GM12874 (cell line): ENCODE results near the gene TSPO.

Source experiments
- TF ChIP-seq, protein P1 (sequence below): IDR thresholded peaks from 2 replicates; pipeline ENCODE4 v1.5.1; 2011; ENCODE audit warnings: low read depth, mild to moderate bottlenecking, control low read depth, low read length, moderate library complexity; ENCODE audit not compliant: insufficient read depth

The TSPO gene

GRCh38 chr22:43173566-43173965 lies 22.2 kb downstream of the TSPO start:
- TF ChIP-seq, protein P1, sequence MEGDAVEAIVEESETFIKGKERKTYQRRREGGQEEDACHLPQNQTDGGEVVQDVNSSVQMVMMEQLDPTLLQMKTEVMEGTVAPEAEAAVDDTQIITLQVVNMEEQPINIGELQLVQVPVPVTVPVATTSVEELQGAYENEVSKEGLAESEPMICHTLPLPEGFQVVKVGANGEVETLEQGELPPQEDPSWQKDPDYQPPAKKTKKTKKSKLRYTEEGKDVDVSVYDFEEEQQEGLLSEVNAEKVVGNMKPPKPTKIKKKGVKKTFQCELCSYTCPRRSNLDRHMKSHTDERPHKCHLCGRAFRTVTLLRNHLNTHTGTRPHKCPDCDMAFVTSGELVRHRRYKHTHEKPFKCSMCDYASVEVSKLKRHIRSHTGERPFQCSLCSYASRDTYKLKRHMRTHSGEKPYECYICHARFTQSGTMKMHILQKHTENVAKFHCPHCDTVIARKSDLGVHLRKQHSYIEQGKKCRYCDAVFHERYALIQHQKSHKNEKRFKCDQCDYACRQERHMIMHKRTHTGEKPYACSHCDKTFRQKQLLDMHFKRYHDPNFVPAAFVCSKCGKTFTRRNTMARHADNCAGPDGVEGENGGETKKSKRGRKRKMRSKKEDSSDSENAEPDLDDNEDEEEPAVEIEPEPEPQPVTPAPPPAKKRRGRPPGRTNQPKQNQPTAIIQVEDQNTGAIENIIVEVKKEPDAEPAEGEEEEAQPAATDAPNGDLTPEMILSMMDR = no peak

DNA sequence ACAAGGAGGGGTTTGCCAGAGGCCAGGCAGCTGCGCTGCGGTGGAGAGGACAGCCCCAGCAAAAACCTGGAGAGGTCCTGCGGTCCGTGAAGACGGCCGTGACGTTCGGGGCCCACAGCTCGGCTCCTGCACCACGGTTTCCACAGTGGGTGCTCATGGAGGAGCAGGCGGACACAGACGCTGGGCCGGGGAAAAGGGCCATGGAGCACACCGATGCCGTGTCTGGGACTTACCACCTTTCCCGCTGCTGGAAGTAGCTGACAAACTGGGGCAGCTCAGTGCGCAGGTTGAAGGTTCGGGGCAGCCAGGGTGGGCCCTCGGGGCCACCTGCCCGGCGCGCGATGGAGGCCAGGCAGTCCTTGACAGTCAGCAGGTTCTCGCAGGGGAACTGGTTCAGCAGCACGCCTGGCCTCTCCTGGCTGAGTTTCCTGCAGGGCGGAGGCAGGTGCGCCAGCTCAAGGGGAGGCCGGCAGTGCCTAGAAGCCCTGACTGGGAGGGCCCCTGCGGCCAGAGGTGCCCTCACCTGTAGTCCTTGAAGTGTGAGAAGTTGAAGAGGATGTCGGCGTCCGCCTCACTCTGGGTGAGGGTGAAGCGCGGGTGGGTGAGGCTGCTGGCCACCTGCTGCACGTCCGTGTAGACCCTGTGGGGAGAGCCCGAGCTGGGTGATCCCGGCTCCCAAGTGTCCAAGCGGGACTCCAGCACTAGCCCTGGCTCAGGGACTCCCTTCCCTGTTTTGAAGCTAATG lies 22.8 kb downstream of the TSPO start:
- TF ChIP-seq, protein P1 = no peak

- TF ChIP-seq, protein P1 = no peak
Observed at GRCh38 chr22:43174941-43175531, 23.7 kb downstream of the TSPO start.

- TF ChIP-seq, protein P1 = no peak
Observed at GRCh38 chr22:43176090-43176489, 24.7 kb downstream of the TSPO start.

GRCh38 chr22:43177479-43177878 lies 26.1 kb downstream of the TSPO start:
- TF ChIP-seq, protein P1 = no peak

DNA sequence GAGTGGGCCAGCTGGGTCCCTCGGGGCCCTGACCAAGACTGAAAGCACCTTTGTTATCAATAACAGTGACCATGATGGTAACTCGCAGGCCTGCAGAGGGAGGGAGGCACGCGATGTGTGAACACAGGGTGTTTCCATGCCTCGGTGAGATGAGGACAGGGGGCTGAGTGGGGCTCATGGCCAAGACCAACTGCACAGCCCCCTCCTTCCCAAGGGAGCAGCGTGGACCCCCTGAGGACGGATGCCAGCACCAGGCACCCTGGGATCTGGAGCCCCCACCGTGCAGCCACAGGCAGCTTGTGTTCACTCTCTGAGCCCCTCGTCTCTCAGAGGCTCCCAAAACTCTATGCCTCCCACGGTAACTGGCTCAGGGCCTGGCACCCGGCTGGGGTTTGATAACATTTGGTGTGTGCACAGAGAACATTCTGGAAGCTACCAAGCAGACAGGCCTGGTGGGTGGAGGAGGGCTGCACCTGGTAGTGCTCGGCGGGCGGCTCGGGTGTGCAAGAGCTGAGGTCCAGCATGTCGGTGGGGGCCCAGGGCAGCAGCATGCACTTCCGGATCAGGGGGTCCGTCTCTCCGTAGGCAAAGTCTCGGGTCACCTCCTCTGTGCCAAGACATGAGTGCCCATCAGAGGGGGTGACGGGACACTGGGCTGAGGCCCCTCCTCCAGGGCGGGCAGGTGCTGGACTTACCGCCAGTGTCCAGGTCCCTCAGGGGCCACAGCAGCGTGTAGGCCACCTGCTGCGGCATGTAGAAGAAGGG lies 28.0 kb downstream of the TSPO start:
- TF ChIP-seq, protein P1 = no peak

DNA sequence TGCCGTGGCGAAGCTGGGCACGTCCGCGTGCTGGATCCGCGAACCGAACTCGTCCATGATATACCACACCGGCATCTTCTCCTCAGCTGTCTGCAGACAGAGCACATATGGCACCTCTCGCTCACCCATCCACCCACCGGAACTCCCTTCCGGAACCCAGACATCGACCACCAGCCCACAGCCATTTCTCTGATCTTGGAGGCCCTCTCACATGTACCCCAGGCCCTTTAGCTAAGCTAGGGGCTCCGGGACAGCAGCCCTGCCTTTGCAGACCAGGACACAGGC lies 28.5 kb downstream of the TSPO start:
- TF ChIP-seq, protein P1 = no peak
